IPS-18a (cell line): ENCODE data around the gene ARMC8.

ENCODE experiments used
- H3K27ac ChIP-seq: one replicate; pipeline ENCODE4 v1.5.1; 2013; ENCODE audit warnings: low read length
- H3K27me3 ChIP-seq: one replicate; pipeline ENCODE4 v1.6.1; 2013; ENCODE audit warnings: mild to moderate bottlenecking, low read length; ENCODE audit not compliant: control insufficient read depth, insufficient read depth
- H3K36me3 ChIP-seq: one replicate; pipeline ENCODE4 v1.6.1; 2013; ENCODE audit warnings: low read depth, low read length; ENCODE audit not compliant: control insufficient read depth
- H3K4me1 ChIP-seq: one replicate; pipeline ENCODE4 v1.6.1; 2013; ENCODE audit warnings: low read depth, low read length; ENCODE audit not compliant: control insufficient read depth
- H3K4me3 ChIP-seq: one replicate; pipeline ENCODE4 v1.5.1; 2013; ENCODE audit warnings: low read length
- H3K9ac ChIP-seq: one replicate; pipeline ENCODE4 v1.6.1; 2013; ENCODE audit warnings: mild to moderate bottlenecking, low read length, moderate library complexity
- H3K9me3 ChIP-seq: one replicate; pipeline ENCODE4 v1.6.1; 2013; ENCODE audit warnings: low read depth, low read length; ENCODE audit not compliant: control insufficient read depth

ARMC8 gene

DNA sequence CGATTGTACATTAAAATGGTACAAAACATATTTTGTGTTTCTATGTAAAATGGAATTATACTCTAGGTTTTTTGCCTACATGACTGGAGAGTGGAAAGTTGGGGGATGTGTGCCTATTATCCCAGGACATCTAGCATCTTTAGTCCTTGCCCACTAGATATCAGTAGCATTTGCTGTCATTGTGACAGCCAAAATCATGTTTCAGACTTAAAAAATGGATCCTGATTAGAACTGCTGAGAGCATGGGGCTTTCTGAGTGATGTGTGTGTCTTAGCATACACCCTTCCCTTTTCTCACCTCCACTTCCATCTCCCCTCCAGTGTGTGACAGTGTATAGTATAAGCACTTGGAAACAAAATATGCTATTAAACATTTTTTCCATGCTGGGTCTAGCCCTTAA lies 13.3 kb downstream of the ARMC8 start:
- peaks cover 6% of the 10 kb centered on the region for H3K4me1 ChIP-seq

DNA sequence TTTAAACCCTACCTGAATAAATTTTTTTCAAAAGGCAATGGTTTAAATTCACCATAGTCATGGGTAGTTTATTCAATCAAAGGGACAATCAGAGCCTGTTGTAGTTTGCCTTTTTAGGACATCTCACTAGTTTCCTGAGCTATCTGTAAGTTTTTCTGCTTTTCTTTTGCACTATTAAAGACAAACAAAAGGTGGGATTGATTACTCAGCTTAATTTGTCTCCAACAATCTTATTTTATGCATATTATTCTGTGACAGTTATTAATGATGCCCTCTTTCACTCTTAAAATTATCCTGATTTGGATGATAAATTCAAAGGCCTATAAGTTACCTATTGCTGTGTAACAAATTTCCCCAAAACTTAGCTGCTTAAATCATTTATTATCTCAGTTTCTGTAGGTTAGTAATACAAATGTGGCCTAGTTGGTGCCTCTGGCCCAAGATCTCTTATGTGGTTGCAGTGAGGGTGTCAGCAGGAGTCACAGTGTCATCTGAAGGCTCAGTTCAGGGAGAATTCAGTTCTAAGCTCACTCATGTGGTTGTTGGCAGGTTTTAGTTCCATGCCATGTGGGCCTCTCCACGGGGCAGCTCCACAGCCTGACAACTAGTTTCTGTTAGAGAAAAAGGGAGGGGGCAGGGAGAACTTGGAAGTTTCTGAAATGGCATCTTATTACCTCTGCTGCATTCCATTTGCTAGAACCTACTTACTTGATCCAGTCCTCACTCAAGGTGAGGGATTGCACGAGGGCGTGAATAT lies 16.0 kb downstream of the ARMC8 start:
- Histone ChIP-seq H3K36me3 (no peaks in the 10 kb centered on the region), H3K9ac (no peak overlapping the region), H3K27me3 (no peaks in the 10 kb centered on the region), H3K4me1 (peaks cover 6% of the 10 kb centered on the region), H3K9me3 (no peaks in the 10 kb centered on the region), H3K4me3 (no peak overlapping the region), H3K27ac (no peak overlapping the region)

More for the DNA sequence above, 13.3 kb downstream of the ARMC8 start:
- Histone ChIP-seq H3K27me3 (no peaks in the 10 kb centered on the region), H3K36me3 (no peaks in the 10 kb centered on the region), H3K27ac (no peak overlapping the region), H3K4me3 (no peak overlapping the region), H3K9ac (no peak overlapping the region), H3K9me3 (no peaks in the 10 kb centered on the region)

DNA sequence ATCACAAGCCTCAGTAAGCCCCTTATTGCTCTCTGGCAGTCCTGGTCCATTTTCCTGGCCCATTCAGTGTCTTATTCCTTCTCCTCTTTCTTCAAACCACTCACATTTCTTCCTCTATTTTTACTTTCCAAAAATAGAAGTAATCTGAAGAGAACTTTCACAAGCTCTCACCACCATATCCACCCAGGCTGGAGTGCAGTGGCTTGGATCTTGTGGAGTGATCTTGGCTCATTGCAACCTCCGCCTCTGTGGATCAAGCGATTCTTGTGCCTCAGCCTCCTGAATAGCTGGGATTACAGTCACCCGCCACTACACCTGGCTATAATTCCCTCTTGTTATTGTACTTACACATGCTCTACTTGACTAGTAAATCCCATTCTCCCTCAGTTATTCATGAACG lies 16.8 kb downstream of the ARMC8 start:
- peaks cover 6% of the 10 kb centered on the region for H3K4me1 ChIP-seq
- H3K27me3 ChIP-seq = no peaks in the 10 kb centered on the region
- H3K9ac ChIP-seq = no peak overlapping the region
- H3K4me3 ChIP-seq = no peak overlapping the region
- no peaks in the 10 kb centered on the region for H3K9me3 ChIP-seq
- H3K27ac ChIP-seq = no peak overlapping the region
- H3K36me3 ChIP-seq = no peaks in the 10 kb centered on the region

DNA sequence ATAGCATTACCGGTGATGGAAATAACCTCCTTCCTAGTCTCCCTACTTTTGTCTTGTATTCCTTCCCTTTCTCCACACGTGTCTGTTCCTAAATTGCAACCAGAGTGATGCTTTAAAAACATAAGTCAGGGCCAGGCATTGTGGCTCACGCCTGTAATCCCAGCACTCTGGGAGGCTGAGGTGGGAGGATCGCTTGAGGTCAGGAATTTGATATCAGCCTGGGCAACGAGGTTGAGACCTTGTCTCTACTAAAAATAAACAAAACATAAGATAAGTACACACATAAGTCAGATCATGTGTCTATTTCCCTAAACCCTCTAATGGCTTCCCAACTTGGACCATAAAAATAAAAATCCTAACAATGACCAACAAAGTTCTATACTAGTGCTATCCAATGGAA lies 18.4 kb downstream of the ARMC8 start:
- H3K27me3 ChIP-seq = no peaks in the 10 kb centered on the region
- no peak overlapping the region for H3K27ac ChIP-seq
- H3K9ac ChIP-seq = no peak overlapping the region
- peaks cover 14% of the 10 kb centered on the region for H3K4me1 ChIP-seq
- no peaks in the 10 kb centered on the region for H3K9me3 ChIP-seq
- no peaks in the 10 kb centered on the region for H3K36me3 ChIP-seq
- no peak overlapping the region for H3K4me3 ChIP-seq

- Histone ChIP-seq H3K36me3 (no peaks in the 10 kb centered on the region), H3K9ac (no peak overlapping the region), H3K4me1 (peaks cover 17% of the 10 kb centered on the region), H3K4me3 (no peak overlapping the region), H3K9me3 (no peaks in the 10 kb centered on the region), H3K27ac (no peak overlapping the region), H3K27me3 (no peaks in the 10 kb centered on the region)
Observed at GRCh38 chr3:138206196-138206595, 19.1 kb downstream of the ARMC8 start.

DNA sequence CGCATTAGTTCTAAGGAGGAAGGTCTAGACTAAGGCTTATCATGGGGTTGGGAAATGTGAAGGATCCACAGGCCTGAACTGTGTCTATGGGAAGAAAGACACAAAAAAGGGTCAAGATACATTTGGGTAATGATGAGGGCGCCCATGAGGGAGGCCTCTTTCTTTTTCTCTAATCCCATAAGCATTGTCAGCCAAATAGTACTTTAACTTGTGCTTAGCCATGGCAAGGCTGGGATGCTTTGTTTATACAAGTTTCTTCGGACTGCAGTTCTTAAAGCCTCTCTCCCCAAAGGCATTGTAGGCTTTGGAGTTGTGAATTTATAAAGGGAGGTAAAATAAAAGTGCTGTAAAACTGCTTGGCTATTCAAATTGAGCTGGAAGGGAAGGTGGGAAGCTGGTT lies 23.4 kb downstream of the ARMC8 start:
- H3K27ac ChIP-seq = peak overlapping the region; percentile 21
- no peaks in the 10 kb centered on the region for H3K27me3 ChIP-seq
- no peaks in the 10 kb centered on the region for H3K9me3 ChIP-seq
- no peak overlapping the region for H3K9ac ChIP-seq
- no peak overlapping the region for H3K4me3 ChIP-seq
- no peaks in the 10 kb centered on the region for H3K36me3 ChIP-seq
- peaks cover 11% of the 10 kb centered on the region for H3K4me1 ChIP-seq

- Histone ChIP-seq H3K9ac (no peak overlapping the region), H3K36me3 (no peaks in the 10 kb centered on the region), H3K27ac (no peak overlapping the region), H3K4me1 (peaks cover 11% of the 10 kb centered on the region), H3K27me3 (no peaks in the 10 kb centered on the region), H3K4me3 (no peak overlapping the region), H3K9me3 (no peaks in the 10 kb centered on the region)
Observed at GRCh38 chr3:138213398-138214085, 26.4 kb downstream of the ARMC8 start.

DNA sequence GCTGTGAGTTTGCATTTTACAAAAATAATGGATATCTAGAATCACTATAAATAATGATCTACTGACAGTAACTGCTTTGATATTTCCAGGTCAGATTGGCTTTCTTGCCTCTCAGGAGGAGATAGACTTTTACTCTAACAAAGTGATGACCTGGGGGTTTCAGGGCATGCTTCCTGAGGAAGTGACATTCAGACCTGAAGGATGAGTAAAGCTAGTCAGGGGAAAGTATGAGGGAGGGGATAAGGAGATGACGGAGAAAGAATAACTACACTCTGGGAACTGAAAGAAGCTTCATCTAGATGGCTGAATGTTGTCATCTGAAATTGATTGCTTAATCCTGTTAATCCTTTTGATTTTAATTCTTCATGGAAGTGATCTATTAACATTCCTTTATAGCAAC lies 32.2 kb downstream of the ARMC8 start:
- Histone ChIP-seq H3K4me3 (no peak overlapping the region), H3K27me3 (no peaks in the 10 kb centered on the region), H3K9ac (no peak overlapping the region), H3K4me1 (no peaks in the 10 kb centered on the region), H3K27ac (no peak overlapping the region), H3K36me3 (peaks cover 12% of the 10 kb centered on the region), H3K9me3 (no peaks in the 10 kb centered on the region)

DNA sequence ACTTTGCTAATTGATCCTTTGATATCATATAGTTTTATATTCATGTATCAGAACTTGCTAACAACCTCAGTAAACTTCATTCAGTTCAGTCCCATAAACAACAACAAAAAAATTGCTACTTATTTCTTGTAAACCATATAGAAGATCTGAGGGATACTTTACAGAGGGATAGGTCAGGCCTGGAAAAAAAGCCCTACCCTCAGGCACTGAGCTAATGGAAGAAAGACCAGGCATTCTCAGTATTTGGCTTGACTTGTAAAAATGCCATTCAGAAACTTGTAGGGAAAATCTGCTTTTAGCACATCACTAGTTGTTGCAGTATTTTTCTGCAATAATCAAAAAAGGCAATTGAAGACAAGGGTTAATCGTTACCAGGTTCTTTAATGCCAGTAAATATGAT lies 33.1 kb downstream of the ARMC8 start:
- H3K4me1 ChIP-seq = no peaks in the 10 kb centered on the region
- no peak overlapping the region for H3K4me3 ChIP-seq
- H3K9me3 ChIP-seq = no peaks in the 10 kb centered on the region
- no peaks in the 10 kb centered on the region for H3K27me3 ChIP-seq
- peaks cover 21% of the 10 kb centered on the region for H3K36me3 ChIP-seq
- H3K9ac ChIP-seq = no peak overlapping the region
- H3K27ac ChIP-seq = no peak overlapping the region

- no peak overlapping the region for H3K27ac ChIP-seq
- no peaks in the 10 kb centered on the region for H3K4me1 ChIP-seq
- peaks cover 25% of the 10 kb centered on the region for H3K36me3 ChIP-seq
- no peak overlapping the region for H3K4me3 ChIP-seq
- H3K9ac ChIP-seq = no peak overlapping the region
- no peaks in the 10 kb centered on the region for H3K9me3 ChIP-seq
- H3K27me3 ChIP-seq = no peaks in the 10 kb centered on the region
Observed at GRCh38 chr3:138220788-138221187, 33.7 kb downstream of the ARMC8 start.

DNA sequence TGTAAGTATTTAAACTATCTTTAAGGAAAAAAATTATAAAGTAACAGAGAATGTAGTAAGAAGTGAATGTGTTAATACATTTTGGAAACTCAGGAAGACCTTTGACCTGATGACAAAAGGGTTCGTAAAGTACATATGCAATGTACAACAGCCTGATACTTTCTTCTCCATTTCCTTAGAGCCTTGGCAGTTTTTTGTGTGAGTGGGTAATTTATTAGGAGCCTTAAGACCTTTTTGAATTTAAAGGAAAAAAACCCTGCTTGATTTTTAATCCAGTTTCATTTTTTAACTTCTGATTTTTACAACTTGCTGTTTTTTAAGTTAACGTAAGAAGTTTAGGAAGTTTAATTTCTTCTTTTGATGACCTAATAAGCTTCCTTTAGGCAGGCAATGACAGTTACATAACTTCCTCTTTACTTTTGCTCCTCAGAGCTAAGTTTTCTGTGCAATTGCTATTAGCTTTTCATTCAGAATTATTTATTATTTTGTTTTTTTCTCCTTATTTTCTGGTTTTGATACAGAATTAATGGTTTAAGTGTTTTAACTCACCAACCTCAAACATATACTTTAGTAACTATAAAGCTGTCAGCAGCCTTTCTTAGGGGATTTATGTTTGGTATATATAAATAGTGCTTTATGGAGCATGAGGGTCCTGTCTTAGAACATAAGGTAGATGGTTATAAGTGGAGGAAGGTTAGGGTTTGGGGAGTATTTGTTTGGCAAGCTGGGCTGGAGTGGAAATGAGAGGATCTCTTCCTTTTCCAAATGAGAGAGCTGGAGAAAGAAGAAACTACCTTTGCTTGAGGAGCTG lies 35.2 kb downstream of the ARMC8 start:
- Histone ChIP-seq H3K9me3 (no peaks in the 10 kb centered on the region), H3K9ac (no peak overlapping the region), H3K4me3 (no peak overlapping the region), H3K36me3 (peaks cover 30% of the 10 kb centered on the region), H3K4me1 (no peaks in the 10 kb centered on the region), H3K27me3 (no peaks in the 10 kb centered on the region), H3K27ac (no peak overlapping the region)
